HCT116 (cell line): ENCODE results near the gene FLYWCH1. TPM values are rescaled to one million over a fixed set of nuclear protein-coding genes. Genes with fewer than 3 reads are reported as not detected.

ENCODE experiments used
- ATAC-seq: fragments of 200-7000 bp; cut with Tn5 transposase; 2 replicates; pipeline ENCODE4 v1.9.1; 2020; ENCODE audit warnings: mild to moderate bottlenecking, moderate library complexity
- BruUV-seq: library from RNA; stranded (reverse); fragments of 400-500 nt; replicated peaks from 2 replicates; lab custom pipeline; 2021; lab: Mats Ljungman, UMichigan
- CTCF ChIA-PET: fragments of 300-600 bp; sonication (Branson Sonifier 250); formaldehyde crosslinking; loops from one replicate; lab custom pipeline; 2021; ENCODE audit warnings: antibody characterized with exemption; lab: Charles Lee
- POLR2A ChIA-PET: fragments of 300-600, 350-600 bp; sonication (Branson Sonifier 250); formaldehyde crosslinking; loops from one replicate; lab custom pipeline; 2021; ENCODE audit warnings: antibody characterized with exemption; lab: Charles Lee
- RAD21 ChIA-PET, 2 experiments: fragments of 300-600 bp; sonication (Branson Sonifier 250); formaldehyde crosslinking; loops; one replicate each; lab custom pipeline; 2023; ENCODE audit warnings: low total read pairs in 2 of 2; ENCODE audit not compliant: uncharacterized antibody in 2 of 2, unreplicated experiment in 2 of 2, low non-redundant PET in 1 of 2; lab: Charles Lee
- DNase-seq: peaks from one replicate; pipeline ENCODE4 v3.0.0-alpha.2; 2010; ENCODE audit warnings: low read depth, low spot score
- H2AFZ ChIP-seq: fragments of 200-600 bp; shearing (Covaris generic), sonication (generic); 2 replicates; pipeline ENCODE4 v1.6.1; 2017; ENCODE audit warnings: low read depth, mixed run types, mixed read lengths, antibody characterized with exemption, low read length; ENCODE audit not compliant: poor library complexity, severe bottlenecking
- H3K27ac ChIP-seq: 2 replicates; pipeline ENCODE4 v1.5.1; 2012; ENCODE audit warnings: low read depth, low read length
- H3K27me3 ChIP-seq: fragments of 200-600 bp; sonication (generic); 2 replicates; pipeline ENCODE4 v1.6.1; 2016; ENCODE audit warnings: mixed run types, low read length, mixed read lengths; ENCODE audit not compliant: insufficient read depth
- H3K36me3 ChIP-seq, 2 experiments: fragments of 200-500 bp in 1 of 2; fragments of 200-600 bp in 1 of 2; sonication (Bioruptor generic) in 1 of 2; sonication (generic) in 1 of 2; 2 replicates each; pipeline versions ENCODE4 v1.5.1 to v1.6.1; 2014 to 2016; ENCODE audit warnings: low read length in 2 of 2, inconsistent platforms in 1 of 2, mixed read lengths in 1 of 2, mixed run types in 1 of 2; ENCODE audit not compliant: insufficient read depth in 2 of 2, control insufficient read depth in 1 of 2
- H3K4me1 ChIP-seq, 2 experiments: fragments of 200-600 bp in 1 of 2; sonication (generic) in 1 of 2; 2 replicates each; pipeline versions ENCODE4 v1.5.1 to v1.6.1; 2012 to 2017; ENCODE audit warnings: low read length in 2 of 2, inconsistent platforms in 1 of 2, mild to moderate bottlenecking in 1 of 2, mixed read lengths in 1 of 2, mixed run types in 1 of 2, moderate library complexity in 1 of 2; ENCODE audit not compliant: insufficient read depth in 2 of 2, control insufficient read depth in 1 of 2
- H3K4me2 ChIP-seq: fragments of 200-600 bp; sonication (generic); 2 replicates; pipeline ENCODE4 v1.6.1; 2017; ENCODE audit warnings: mixed run types, low read length, mixed read lengths
- H3K4me3 ChIP-seq, 2 experiments: fragments of 200-600 bp in 1 of 2; sonication (generic) in 1 of 2; replicated peaks in 1 of 2; 2 replicates each; pipeline ENCODE4 v1.5.1; 2011 to 2016; ENCODE audit warnings: low read length in 2 of 2, control low read depth in 1 of 2, low read depth in 1 of 2, mild to moderate bottlenecking in 1 of 2, mixed read lengths in 1 of 2, mixed run types in 1 of 2
- H3K79me2 ChIP-seq: fragments of 200-600 bp; sonication (generic); 2 replicates; pipeline ENCODE4 v1.6.1; 2017; ENCODE audit warnings: mild to moderate bottlenecking, mixed run types, low read length, moderate library complexity, mixed read lengths; ENCODE audit not compliant: insufficient read depth
- H3K9ac ChIP-seq: fragments of 200-600 bp; sonication (generic); 2 replicates; pipeline ENCODE4 v1.6.1; 2016; ENCODE audit warnings: low read length, mixed read lengths
- H3K9me2 ChIP-seq: fragments of 200-600 bp; sonication (generic), shearing (Covaris generic); 2 replicates; pipeline ENCODE4 v1.6.1; 2017; ENCODE audit warnings: mixed run types, mild to moderate bottlenecking, moderate library complexity; ENCODE audit not compliant: insufficient read depth
- H3K9me3 ChIP-seq, 2 experiments: fragments of 200-500 bp in 1 of 2; fragments of 200-600 bp in 1 of 2; sonication (Bioruptor generic) in 1 of 2; sonication (generic) in 1 of 2; 2 replicates each; pipeline ENCODE4 v1.6.1; 2014 to 2017; ENCODE audit warnings: low read length in 2 of 2, mixed read lengths in 2 of 2, inconsistent platforms in 1 of 2, low read depth in 1 of 2, mild to moderate bottlenecking in 1 of 2, mixed run types in 1 of 2, moderate library complexity in 1 of 2; ENCODE audit not compliant: control insufficient read depth in 1 of 2, insufficient read depth in 1 of 2
- H4K20me1 ChIP-seq: fragments of 200-600 bp; sonication (generic), shearing (Covaris generic); 2 replicates; pipeline ENCODE4 v1.6.1; 2017; ENCODE audit warnings: mixed run types, mild to moderate bottlenecking, moderate library complexity; ENCODE audit not compliant: insufficient read depth
- CBX3 ChIP-seq: IDR thresholded peaks from 2 replicates; pipeline ENCODE4 v1.6.1; 2012; ENCODE audit warnings: low read depth
- ELF1 ChIP-seq: IDR thresholded peaks from 2 replicates; pipeline ENCODE4 v1.6.1; 2012; ENCODE audit warnings: low read depth, borderline replicate concordance
- EZH2phosphoT487 ChIP-seq: fragments of 200-600 bp; IDR thresholded peaks from 2 replicates; pipeline ENCODE4 v1.6.1; 2018; ENCODE audit warnings: antibody characterized with exemption, borderline replicate concordance
- FOSL1 ChIP-seq: IDR thresholded peaks from 2 replicates; pipeline ENCODE4 v1.6.1; 2012; ENCODE audit warnings: low read depth
- SIN3A ChIP-seq: IDR thresholded peaks from 2 replicates; pipeline ENCODE4 v1.6.1; 2012; ENCODE audit warnings: low read depth
- ZFX ChIP-seq: fragments of 450-650 bp; IDR thresholded peaks from 2 replicates; pipeline ENCODE4 v1.6.1; 2017
- ZNF274 ChIP-seq: fragments of 200-500 bp; sonication (Bioruptor generic); IDR thresholded peaks from 2 replicates; pipeline ENCODE4 v1.6.1; 2014; ENCODE audit warnings: mild to moderate bottlenecking, low read depth, low read length, inconsistent platforms
- intact Hi-C: fragments of 100-400 bp; cut with micrococcal nuclease; formaldehyde crosslinking; loops from 2 replicates; pipeline ENCODE4 v1.10.0; 2022
- total RNA-seq: library from RNA; stranded (reverse); gene quantifications from one replicate; pipeline ENCODE4 v1.2.1, GENCODE V29; 2021; ENCODE audit not compliant: unreplicated experiment

The FLYWCH1 gene
- total RNA-seq, 1 experiment from 2014 or later = 66.6 TPM

DNA sequence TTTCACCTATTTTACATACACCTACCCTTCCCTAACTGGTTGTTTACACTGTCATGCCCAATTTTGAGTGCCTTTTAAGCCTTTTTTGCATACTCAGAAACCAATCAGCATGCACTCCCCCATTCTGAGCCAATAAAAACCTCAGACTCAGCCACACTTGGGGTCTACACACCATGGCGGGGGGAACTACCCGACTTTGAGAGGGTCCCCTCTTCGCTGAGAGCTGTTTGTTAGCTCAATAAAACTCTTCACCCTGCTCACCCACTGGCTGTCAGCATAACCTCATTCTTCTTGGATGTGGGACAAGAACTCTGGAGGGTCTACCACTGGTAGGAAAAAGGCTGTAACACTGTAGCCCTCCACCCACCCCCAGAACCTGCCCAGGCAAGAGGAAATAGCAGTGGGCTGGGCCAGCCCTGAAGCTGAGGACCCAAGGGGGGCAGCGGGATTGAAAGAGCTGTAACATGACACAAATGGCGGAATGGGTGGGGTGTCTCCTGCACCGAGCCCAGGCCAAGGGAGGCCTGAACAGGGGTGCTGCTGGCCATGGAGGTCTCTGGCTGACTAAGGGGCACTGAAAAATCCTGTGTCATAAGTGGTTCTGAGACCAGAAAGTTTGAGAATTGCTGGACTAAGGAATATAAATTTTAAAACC is 31.8 kb upstream of the FLYWCH1 start:
- Histone ChIP-seq H3K27ac (no peak overlapping the region), H3K4me1 (peaks cover 9 to 22% of the 10 kb centered on the region in 2 experiments), H3K79me2 (peaks cover 14% of the 10 kb centered on the region; the same call in 1 of the 2 replicates), H4K20me1 (no peaks in the 10 kb centered on the region), H3K36me3 (no peaks in the 10 kb centered on the region), H3K27me3 (no peaks in the 10 kb centered on the region), H2AFZ (no peak overlapping the region), H3K4me3 (no peak overlapping the region), H3K4me2 (no peak overlapping the region), H3K9ac (no peak overlapping the region), H3K9me2 (no peaks in the 10 kb centered on the region)
- ChIA-PET RAD21 (no interaction called here), POLR2A (no interaction called here), CTCF (interaction anchor here (1.1 kb wide), 1 partner anchor 12 kb away, joined by 4 read pairs; no protein-coding TSS in a partner anchor)
- BruUV-seq = no TSS peak
- ATAC-seq = no peak
- intact Hi-C loops = no loop called here
- TF ChIP-seq CBX3 (0 out of 2 replicates have a peak, but pooled peaks have one; percentile 4), EZH2phosphoT487 (no peak), FOSL1 (no peak), ZNF274 (no peak), ELF1 (no peak), SIN3A (no peak), ZFX (no peak)
- TF ChIP-seq, all 23 proteins: peak for 1
- no peak for DNase-seq
- peaks cover 0 to 7% of the 10 kb centered on the region in 2 experiments; a peak in 1 of 4 replicates for H3K9me3 ChIP-seq
